SK-N-SH (cell line): ENCODE measurements around the gene NUP42. TPM values are rescaled to one million over a fixed set of nuclear protein-coding genes. Genes with fewer than 3 reads are reported as not detected.

Experiments used
- CTCF ChIA-PET: fragments of 300-600, 350-600 bp; formaldehyde crosslinking; extraction: SDS; loops from one replicate; lab custom pipeline; 2021; lab: Yijun Ruan, JAX
- POLR2A ChIA-PET: fragments of 350-600 bp; sonication (Branson Sonifier 250); formaldehyde crosslinking; extraction: SDS; loops from one replicate; lab custom pipeline; 2020; ENCODE audit warnings: antibody characterized with exemption, inconsistent platforms; lab: Yijun Ruan, JAX
- DNase-seq: peaks from one replicate; pipeline ENCODE4 v3.0.0; 2012
- H2AFZ ChIP-seq: fragments of 200-600 bp; sonication (generic); 2 replicates; pipeline ENCODE4 v1.8.1; 2016; ENCODE audit warnings: antibody characterized with exemption, mild to moderate bottlenecking, low read depth
- H3F3A ChIP-seq: fragments of 200-600 bp; sonication (generic); replicated peaks from 2 replicates; pipeline ENCODE3; 2016; ENCODE audit warnings: antibody characterized with exemption, mild to moderate bottlenecking; ENCODE audit not compliant: insufficient read depth
- H3K27ac ChIP-seq, 2 experiments: fragments of 200-500 bp in 1 of 2; fragments of 200-600 bp in 1 of 2; sonication (Bioruptor generic) in 1 of 2; sonication (generic), shearing (Covaris generic) in 1 of 2; 2 replicates each; pipeline versions ENCODE4 v1.5.1 to v1.6.1; 2014 to 2016; ENCODE audit warnings: low read depth in 2 of 2, inconsistent platforms in 1 of 2, low read length in 1 of 2, mild to moderate bottlenecking in 1 of 2, mixed read lengths in 1 of 2
- H3K27me3 ChIP-seq: fragments of 200-600 bp; sonication (generic), shearing (Covaris generic); 2 replicates; pipeline ENCODE4 v1.6.1; 2016; ENCODE audit warnings: mixed run types; ENCODE audit not compliant: insufficient read depth
- H3K36me3 ChIP-seq, 2 experiments: fragments of 200-500 bp in 1 of 2; fragments of 200-600 bp in 1 of 2; sonication (Bioruptor generic) in 1 of 2; sonication (generic) in 1 of 2; replicated peaks in 1 of 2; 2 replicates each; pipeline versions ENCODE3 to v1.5.1; 2014 to 2016; ENCODE audit warnings: low read length in 1 of 2, mild to moderate bottlenecking in 1 of 2; ENCODE audit not compliant: insufficient read depth in 2 of 2, control insufficient read depth in 1 of 2
- H3K4me1 ChIP-seq, 2 experiments: fragments of 200-500 bp in 1 of 2; fragments of 200-600 bp in 1 of 2; sonication (Bioruptor generic) in 1 of 2; sonication (generic), shearing (Covaris generic) in 1 of 2; 2 replicates each; pipeline versions ENCODE4 v1.5.1 to v1.6.1; 2014 to 2016; ENCODE audit warnings: low read depth in 1 of 2, low read length in 1 of 2, mixed run types in 1 of 2; ENCODE audit not compliant: insufficient read depth in 2 of 2, control insufficient read depth in 1 of 2
- H3K4me2 ChIP-seq: fragments of 200-600 bp; sonication (generic), shearing (Covaris generic); 2 replicates; pipeline ENCODE4 v1.6.1; 2017; ENCODE audit warnings: mixed run types
- H3K4me3 ChIP-seq, 2 experiments: fragments of 200-500 bp in 1 of 2; fragments of 200-600 bp in 1 of 2; sonication (Bioruptor generic) in 1 of 2; sonication (generic), shearing (Covaris generic) in 1 of 2; 2 replicates each; pipeline versions ENCODE4 v1.5.1 to v1.8.1; 2014 to 2016; ENCODE audit warnings: low read depth in 2 of 2, inconsistent platforms in 1 of 2, low read length in 1 of 2, mild to moderate bottlenecking in 1 of 2, mixed read lengths in 1 of 2, moderate library complexity in 1 of 2
- H3K79me2 ChIP-seq: fragments of 200-600 bp; sonication (generic); 2 replicates; pipeline ENCODE4 v1.8.1; 2017; ENCODE audit warnings: mild to moderate bottlenecking; ENCODE audit not compliant: insufficient read depth
- H3K9ac ChIP-seq: fragments of 200-600 bp; sonication (generic); 2 replicates; pipeline ENCODE4 v1.6.1; 2017; ENCODE audit warnings: mixed run types
- H3K9me2 ChIP-seq: fragments of 200-600 bp; sonication (generic); 2 replicates; pipeline ENCODE4 v1.6.1; 2017; ENCODE audit warnings: mixed run types
- H3K9me3 ChIP-seq: fragments of 200-600 bp; sonication (generic); 2 replicates; pipeline ENCODE4 v1.6.1; 2017; ENCODE audit warnings: mixed run types, mild to moderate bottlenecking, moderate library complexity
- H4K20me1 ChIP-seq: fragments of 200-600 bp; sonication (generic); 2 replicates; pipeline ENCODE4 v1.6.1; 2017; ENCODE audit warnings: mild to moderate bottlenecking, mixed run types; ENCODE audit not compliant: insufficient read depth
- CHD2 ChIP-seq: fragments of 150-350 bp; IDR thresholded peaks from 2 replicates; pipeline ENCODE4 v1.6.1; 2018; ENCODE audit warnings: low read length; ENCODE audit not compliant: partially characterized antibody
- FOSL2 ChIP-seq: IDR thresholded peaks from 2 replicates; pipeline ENCODE4 v1.4.0; 2012; ENCODE audit warnings: low read depth, mild to moderate bottlenecking, moderate library complexity, borderline replicate concordance
- FOXM1 ChIP-seq: IDR thresholded peaks from 2 replicates; pipeline ENCODE4 v1.4.0; 2012; ENCODE audit warnings: low read depth, mild to moderate bottlenecking
- GABPA ChIP-seq: IDR thresholded peaks from 2 replicates; pipeline ENCODE4 v1.4.0; 2012; ENCODE audit warnings: low read depth, mild to moderate bottlenecking
- GATA2 ChIP-seq: sonication (generic); formaldehyde crosslinking; IDR thresholded peaks from 2 replicates; pipeline ENCODE4 v1.5.0; 2020; ENCODE audit warnings: mild to moderate bottlenecking, missing genetic modification reagents
- JUND ChIP-seq: IDR thresholded peaks from 2 replicates; pipeline ENCODE4 v1.4.0; 2012
- NRF1 ChIP-seq: IDR thresholded peaks from 2 replicates; pipeline ENCODE4 v1.6.1; 2012; ENCODE audit warnings: low read depth, mild to moderate bottlenecking, low read length
- POLR2AphosphoS5 ChIP-seq: IDR thresholded peaks from 2 replicates; pipeline ENCODE4 v1.6.1; 2012; ENCODE audit warnings: low read depth, low read length
- RFX5 ChIP-seq: IDR thresholded peaks from 2 replicates; pipeline ENCODE4 v1.6.1; 2012; ENCODE audit warnings: mild to moderate bottlenecking, improper control_type of control experiment, low read length
- SMC3 ChIP-seq: IDR thresholded peaks from 2 replicates; pipeline ENCODE4 v1.6.1; 2012; ENCODE audit warnings: low read depth, low read length, improper control_type of control experiment
- TAF1 ChIP-seq: IDR thresholded peaks from 2 replicates; pipeline ENCODE4 v1.6.1; 2012; ENCODE audit warnings: low read depth, mild to moderate bottlenecking, low read length, moderate library complexity, borderline replicate concordance
- TEAD4 ChIP-seq: IDR thresholded peaks from 2 replicates; pipeline ENCODE4 v1.4.0; 2012; ENCODE audit warnings: mild to moderate bottlenecking, borderline replicate concordance; ENCODE audit not compliant: insufficient read depth
- WGBS: methylation state at CpG from one replicate; pipeline ENCODE4 v1.1.6; 2017; ENCODE audit warnings: low lambda C conversion rate; 5-methylcytosine and 5-hydroxymethylcytosine counted together
- polyA plus RNA-seq, 3 experiments: library from polyadenylated mRNA; depleted of rRNA; stranded (reverse); fragments of >200 nt; gene quantifications; 2 replicates each; pipeline ENCODE4 v1.2.3, GENCODE V29; 2012
- TF ChIP-seq, protein P1 (sequence below): fragments of 150-350 bp; IDR thresholded peaks from 2 replicates; pipeline ENCODE4 v1.6.1; 2017; ENCODE audit warnings: antibody characterized with exemption, low read length, low read depth, borderline replicate concordance
- TF ChIP-seq, protein P2 (sequence below): IDR thresholded peaks from 2 replicates; pipeline ENCODE4; 2012

The NUP42 gene
- polyA plus RNA-seq, 1 of the 3 experiments (the other 2 are of a cell fraction), result 22.7 TPM

DNA sequence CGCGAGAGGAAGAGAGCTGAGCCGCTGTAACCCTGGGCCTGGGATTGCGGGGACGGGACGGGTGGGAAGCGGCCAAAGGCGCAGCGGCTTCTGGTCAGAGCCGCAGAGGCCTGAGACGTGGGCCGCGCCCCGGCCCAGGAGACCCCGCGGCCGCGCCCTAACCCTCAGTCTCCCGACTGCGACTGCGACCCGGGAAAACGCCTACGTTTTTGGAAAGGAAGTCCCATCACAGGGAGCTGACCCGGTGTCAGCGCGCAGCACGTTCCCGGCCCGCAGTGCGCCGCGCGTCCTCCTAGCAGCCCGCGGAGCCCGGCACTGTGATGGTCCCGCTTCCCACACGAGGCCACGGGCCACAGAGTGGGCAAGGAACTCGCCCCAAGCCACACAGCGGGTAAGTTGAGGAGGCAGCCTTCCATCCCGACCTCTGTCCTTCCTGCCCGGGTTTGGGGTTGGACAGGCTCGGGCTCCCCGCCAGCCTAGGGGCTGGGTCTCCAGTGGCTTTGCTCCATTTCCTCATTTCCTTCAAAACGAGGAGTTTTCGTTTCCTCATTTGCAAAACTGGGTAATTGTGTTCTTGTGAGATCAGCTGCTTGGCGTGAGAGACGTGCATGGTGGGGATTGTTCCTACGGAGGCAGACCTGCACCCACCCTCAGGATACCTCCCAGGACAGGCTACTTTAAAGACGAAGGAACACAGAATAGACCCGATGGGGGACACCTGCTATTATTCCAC is 65.9 kb downstream of the NUP42 start:
- H3K9me2 ChIP-seq, result no peaks in the 10 kb centered on the region
- TF ChIP-seq SMC3, result no peak
- no peak for TF ChIP-seq GABPA
- TF ChIP-seq, protein P1, sequence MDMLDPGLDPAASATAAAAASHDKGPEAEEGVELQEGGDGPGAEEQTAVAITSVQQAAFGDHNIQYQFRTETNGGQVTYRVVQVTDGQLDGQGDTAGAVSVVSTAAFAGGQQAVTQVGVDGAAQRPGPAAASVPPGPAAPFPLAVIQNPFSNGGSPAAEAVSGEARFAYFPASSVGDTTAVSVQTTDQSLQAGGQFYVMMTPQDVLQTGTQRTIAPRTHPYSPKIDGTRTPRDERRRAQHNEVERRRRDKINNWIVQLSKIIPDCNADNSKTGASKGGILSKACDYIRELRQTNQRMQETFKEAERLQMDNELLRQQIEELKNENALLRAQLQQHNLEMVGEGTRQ, result no peak
- no peak for TF ChIP-seq NRF1
- TF ChIP-seq FOSL2, result no peak
- no peak for TF ChIP-seq TAF1
- no peak for TF ChIP-seq CHD2
- no peak for TF ChIP-seq POLR2AphosphoS5
- no peak for TF ChIP-seq TEAD4
- no peak for TF ChIP-seq GATA2
- H3K4me1 ChIP-seq, result peaks cover 6 to 7% of the 10 kb centered on the region in 2 experiments; a peak in 3 of 4 replicates
- DNase-seq, result no peak
- H3K36me3 ChIP-seq, result no peaks in the 10 kb centered on the region
- H3K79me2 ChIP-seq, result no peaks in the 10 kb centered on the region
- peak overlapping the region in 1 of 2 experiments; percentile 33; a peak in 1 of 4 replicates for H3K4me3 ChIP-seq
- CTCF ChIA-PET, result interaction anchor here (0.8 to 2.4 kb wide), 6 partner anchors 12 to 63 kb away, joined by 3 to 13 read pairs (median 4); no protein-coding TSS in a partner anchor
- POLR2A ChIA-PET, result no interaction called here
- WGBS, result 91% methylated on average over 53 of the region's 53 CpGs
- no peaks in the 10 kb centered on the region for H3K9me3 ChIP-seq
- H3K27ac ChIP-seq, result peak overlapping the region; percentile 71 to 89; a peak in 2 of 4 replicates
- no peak overlapping the region for H2AFZ ChIP-seq
- H3K9ac ChIP-seq, result no peak overlapping the region
- H3K4me2 ChIP-seq, result peak overlapping the region; percentile 75; the same call in 1 of the 2 replicates
- H3F3A ChIP-seq, result peaks cover 11% of the 10 kb centered on the region
- H4K20me1 ChIP-seq, result no peaks in the 10 kb centered on the region
- H3K27me3 ChIP-seq, result no peaks in the 10 kb centered on the region

DNA sequence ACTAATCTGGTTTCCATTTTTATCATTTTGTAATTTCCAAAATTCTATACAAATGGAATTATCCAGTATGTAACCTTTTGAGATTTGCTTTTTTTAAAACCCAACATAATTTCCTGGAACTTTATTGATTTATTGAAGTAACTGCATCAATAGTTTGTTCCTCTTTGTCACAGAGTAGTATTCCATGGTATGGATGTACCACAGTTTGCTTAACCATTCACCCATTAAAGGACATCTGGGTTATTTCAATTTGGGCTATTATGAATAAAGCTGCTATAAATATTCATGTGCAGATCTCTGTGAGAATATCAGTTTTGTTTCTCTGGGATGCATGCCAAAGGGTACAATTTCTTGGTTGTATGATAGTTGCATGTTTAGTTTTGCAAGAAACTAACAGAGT is 67.6 kb downstream of the NUP42 start:
- ChIA-PET POLR2A (no interaction called here), CTCF (no interaction called here)
- H3K4me2 ChIP-seq, result no peak overlapping the region
- H3K4me3 ChIP-seq, result no peak overlapping the region
- no peak for TF ChIP-seq FOXM1
- TF ChIP-seq JUND, result no peak
- no peak for TF ChIP-seq TAF1
- TF ChIP-seq RFX5, result no peak
- TF ChIP-seq, protein P2, sequence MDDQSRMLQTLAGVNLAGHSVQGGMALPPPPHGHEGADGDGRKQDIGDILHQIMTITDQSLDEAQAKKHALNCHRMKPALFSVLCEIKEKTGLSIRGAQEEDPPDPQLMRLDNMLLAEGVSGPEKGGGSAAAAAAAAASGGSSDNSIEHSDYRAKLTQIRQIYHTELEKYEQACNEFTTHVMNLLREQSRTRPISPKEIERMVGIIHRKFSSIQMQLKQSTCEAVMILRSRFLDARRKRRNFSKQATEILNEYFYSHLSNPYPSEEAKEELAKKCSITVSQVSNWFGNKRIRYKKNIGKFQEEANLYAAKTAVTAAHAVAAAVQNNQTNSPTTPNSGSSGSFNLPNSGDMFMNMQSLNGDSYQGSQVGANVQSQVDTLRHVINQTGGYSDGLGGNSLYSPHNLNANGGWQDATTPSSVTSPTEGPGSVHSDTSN, result no peak
- H3K36me3 ChIP-seq, result peaks cover 0 to 5% of the 10 kb centered on the region in 2 experiments
- H3K79me2 ChIP-seq, result no peaks in the 10 kb centered on the region
- H3K9ac ChIP-seq, result no peak overlapping the region
- H3K4me1 ChIP-seq, result peaks cover 6 to 7% of the 10 kb centered on the region in 2 experiments; a peak in 3 of 4 replicates
- no peaks in the 10 kb centered on the region for H4K20me1 ChIP-seq
- H3F3A ChIP-seq, result peaks cover 9% of the 10 kb centered on the region
- H3K27ac ChIP-seq, result no peak overlapping the region
- H3K27me3 ChIP-seq, result no peaks in the 10 kb centered on the region
- H3K9me3 ChIP-seq, result no peaks in the 10 kb centered on the region
- no peaks in the 10 kb centered on the region for H3K9me2 ChIP-seq
- DNase-seq, result no peak
- no peak overlapping the region for H2AFZ ChIP-seq

Other genes starting within 250 kb of the NUP42 start
- gene HYCC1, start 167.9 kb upstream of the NUP42 start, polyA plus RNA-seq (2012; rRNA removed), result 5.3 and 5.8 TPM in 2 replicates
- 30.8 and 31.6 TPM in 2 replicates for gene KLHL7, start 76.3 kb upstream of the NUP42 start, polyA plus RNA-seq (2012; rRNA removed)
- gene GPNMB, start 64.7 kb downstream of the NUP42 start, polyA plus RNA-seq (2012; rRNA removed), result 13.8 and 24.9 TPM in 2 replicates
- gene MALSU1, start 117.3 kb downstream of the NUP42 start, polyA plus RNA-seq (2012; rRNA removed), result 93.6 and 102 TPM in 2 replicates